Vagina (tissue), 2 donors: ENCODE results near the gene PLD5. TPM values are rescaled to one million over a fixed set of nuclear protein-coding genes. Genes with fewer than 3 reads are reported as not detected.
"Not testable (repeated sequence)": the region's sequence is repeated elsewhere in the genome, so short reads cannot be mapped to it uniquely, and the experiment has no call there.

Experiments
- DNase-seq, 2 donors: peaks; one replicate each; pipeline ENCODE4 v3.0.0-alpha.2; 2017; ENCODE audit errors: extremely low spot score in 2 of 2
- H3K27ac ChIP-seq: fragments of 200-600 bp; sonication (generic); one replicate; pipeline ENCODE4 v1.5.1; 2019
- H3K27me3 ChIP-seq: fragments of 200-600 bp; sonication (generic); one replicate; pipeline ENCODE4 v1.5.1; 2019
- H3K36me3 ChIP-seq, 2 donors: fragments of 200-600 bp; sonication (generic); one replicate each; pipeline ENCODE4 v1.5.1; 2017 to 2019
- H3K4me1 ChIP-seq: fragments of 200-600 bp; sonication (generic); one replicate; pipeline ENCODE4 v1.5.1; 2019
- H3K4me3 ChIP-seq, 2 donors: fragments of 200-600 bp; sonication (generic); 1 replicate in 1 of 2; 2 replicates in 1 of 2; pipeline ENCODE4 v1.5.1; 2016 to 2019
- H3K9me3 ChIP-seq: fragments of 200-600 bp; sonication (generic); one replicate; pipeline ENCODE4 v1.5.1; 2019
- POLR2A ChIP-seq, 2 donors: fragments of 450-650 bp; IDR thresholded peaks; one replicate each; pipeline ENCODE4 v1.6.1; 2017; ENCODE audit warnings: antibody characterized with exemption in 2 of 2, mild to moderate bottlenecking in 2 of 2, moderate library complexity in 2 of 2
- POLR2AphosphoS5 ChIP-seq, 2 donors: sonication (generic); formaldehyde crosslinking; IDR thresholded peaks; one replicate each; pipeline ENCODE4 v1.9.0; 2017; ENCODE audit warnings: antibody characterized with exemption in 2 of 2, mild to moderate bottlenecking in 2 of 2, low read depth in 1 of 2; ENCODE audit not compliant: insufficient read depth in 1 of 2
- intact Hi-C: fragments of 100-400 bp; cut with DNase I; formaldehyde crosslinking; loops from one replicate; pipeline ENCODE4 v1.15.1; 2023
- total RNA-seq: library from RNA; depleted of rRNA; stranded (reverse); fragments of >200 nt; gene quantifications from one replicate; pipeline ENCODE4 v1.2.3, GENCODE V29; 2016
- TF ChIP-seq, protein P1 (sequence below), 3 experiments: fragments of 450-650 bp in 2 of 3; fragments of 200-600 bp in 1 of 3; sonication (generic) in 1 of 3; IDR thresholded peaks; one replicate each; pipeline ENCODE4 v1.5.1; 2017 to 2019; ENCODE audit warnings: antibody characterized with exemption in 3 of 3, mild to moderate bottlenecking in 2 of 3, moderate library complexity in 2 of 3

The PLD5 gene
- total RNA-seq, 1 donor from 2014 or later, result 1.5 TPM

DNA sequence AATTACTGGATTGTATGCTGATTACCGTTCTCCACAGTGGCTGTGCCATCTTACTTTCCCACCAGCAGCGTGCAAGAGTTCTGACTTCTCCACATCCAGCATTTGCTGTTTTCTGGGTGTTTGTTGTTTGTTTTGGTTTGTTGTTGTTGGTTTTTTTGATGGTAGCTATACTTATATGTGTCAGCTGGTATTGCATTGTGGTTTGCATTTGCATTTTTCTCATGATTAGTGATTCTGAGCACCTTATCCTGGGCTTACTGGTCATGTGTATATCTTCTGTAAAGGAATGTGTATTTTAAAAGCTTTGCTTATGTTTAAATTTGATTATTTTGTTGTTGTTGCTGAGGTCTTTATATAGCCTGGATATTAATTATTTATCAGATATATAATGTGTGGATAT, 458.7 kb downstream of the PLD5 start:
- Histone ChIP-seq H3K36me3 (no peaks in the 10 kb centered on the region), H3K27me3 (no peaks in the 10 kb centered on the region), H3K4me1 (no peaks in the 10 kb centered on the region), H3K9me3 (no peaks in the 10 kb centered on the region), H3K27ac (no peak overlapping the region), H3K4me3 (no peak overlapping the region)
- intact Hi-C loops, result no loop called here
- no peak for DNase-seq
- TF ChIP-seq POLR2AphosphoS5 (IDR thresholded peaks at IDR 0.05; ENCODE audit: insufficient read depth in 1 of 2, low read depth in 1 of 2) (no peak), POLR2A (IDR thresholded peaks at IDR 0.05) (no peak)
- TF ChIP-seq, protein P1, sequence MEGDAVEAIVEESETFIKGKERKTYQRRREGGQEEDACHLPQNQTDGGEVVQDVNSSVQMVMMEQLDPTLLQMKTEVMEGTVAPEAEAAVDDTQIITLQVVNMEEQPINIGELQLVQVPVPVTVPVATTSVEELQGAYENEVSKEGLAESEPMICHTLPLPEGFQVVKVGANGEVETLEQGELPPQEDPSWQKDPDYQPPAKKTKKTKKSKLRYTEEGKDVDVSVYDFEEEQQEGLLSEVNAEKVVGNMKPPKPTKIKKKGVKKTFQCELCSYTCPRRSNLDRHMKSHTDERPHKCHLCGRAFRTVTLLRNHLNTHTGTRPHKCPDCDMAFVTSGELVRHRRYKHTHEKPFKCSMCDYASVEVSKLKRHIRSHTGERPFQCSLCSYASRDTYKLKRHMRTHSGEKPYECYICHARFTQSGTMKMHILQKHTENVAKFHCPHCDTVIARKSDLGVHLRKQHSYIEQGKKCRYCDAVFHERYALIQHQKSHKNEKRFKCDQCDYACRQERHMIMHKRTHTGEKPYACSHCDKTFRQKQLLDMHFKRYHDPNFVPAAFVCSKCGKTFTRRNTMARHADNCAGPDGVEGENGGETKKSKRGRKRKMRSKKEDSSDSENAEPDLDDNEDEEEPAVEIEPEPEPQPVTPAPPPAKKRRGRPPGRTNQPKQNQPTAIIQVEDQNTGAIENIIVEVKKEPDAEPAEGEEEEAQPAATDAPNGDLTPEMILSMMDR (IDR thresholded peaks at IDR 0.05), result no peak

DNA sequence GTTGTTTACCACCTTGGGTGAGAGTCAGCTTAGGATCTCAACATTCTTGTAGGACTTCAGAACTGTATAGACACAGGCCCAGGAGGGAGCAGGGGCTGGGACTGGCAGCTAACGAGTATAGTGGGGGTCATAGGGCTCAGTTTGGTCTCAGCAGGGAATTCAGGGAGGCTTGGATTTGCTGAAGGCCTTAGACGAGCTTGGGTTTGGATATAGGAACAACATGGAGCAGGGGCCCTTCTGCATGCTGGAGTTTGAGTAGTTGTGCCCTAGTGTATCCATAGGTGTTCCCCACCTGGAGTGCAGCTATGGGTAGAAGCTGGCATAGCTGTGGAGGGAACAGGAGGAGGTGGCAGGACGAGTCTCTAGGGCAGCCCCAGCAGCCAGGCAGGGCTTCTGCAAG, 462.2 kb downstream of the PLD5 start:
- intact Hi-C loops, result no loop called here
- TF ChIP-seq POLR2A (IDR thresholded peaks at IDR 0.05) (no peak), POLR2AphosphoS5 (IDR thresholded peaks at IDR 0.05; ENCODE audit: insufficient read depth in 1 of 2, low read depth in 1 of 2) (no peak)
- TF ChIP-seq, protein P1 (IDR thresholded peaks at IDR 0.05), result no peak
- DNase-seq, result no peak
- H3K36me3 ChIP-seq, result no peaks in the 10 kb centered on the region
- H3K27me3 ChIP-seq, result no peaks in the 10 kb centered on the region
- no peaks in the 10 kb centered on the region for H3K9me3 ChIP-seq
- no peaks in the 10 kb centered on the region for H3K4me1 ChIP-seq
- H3K27ac ChIP-seq, result no peak overlapping the region
- no peak overlapping the region for H3K4me3 ChIP-seq

DNA sequence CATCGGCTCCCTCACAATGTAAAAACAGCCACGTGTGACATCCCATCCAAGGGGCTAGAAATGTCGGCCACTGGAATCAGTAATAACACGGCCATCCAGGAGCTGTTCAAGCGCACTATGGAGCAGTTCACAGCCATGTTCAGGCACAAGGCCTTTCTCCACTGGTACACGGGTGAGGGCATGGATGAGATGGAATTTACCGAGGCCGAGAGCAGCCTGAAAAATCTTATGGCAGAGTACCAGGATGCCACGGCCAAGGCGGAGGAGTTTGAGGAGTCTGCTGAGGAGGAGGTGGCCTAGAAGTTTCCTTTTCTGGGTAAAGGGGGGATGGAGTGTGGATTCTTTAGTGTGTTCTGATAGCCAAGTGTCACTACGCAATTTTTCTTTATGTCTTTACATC, 464.5 kb downstream of the PLD5 start:
- no peaks in the 10 kb centered on the region for H3K27me3 ChIP-seq
- no peaks in the 10 kb centered on the region for H3K36me3 ChIP-seq
- no peak overlapping the region for H3K4me3 ChIP-seq
- TF ChIP-seq, protein P1 (IDR thresholded peaks at IDR 0.05), result no peak
- TF ChIP-seq POLR2A (IDR thresholded peaks at IDR 0.05) (no peak), POLR2AphosphoS5 (IDR thresholded peaks at IDR 0.05; ENCODE audit: insufficient read depth in 1 of 2, low read depth in 1 of 2) (no peak)
- intact Hi-C loops, result no loop called here
- H3K27ac ChIP-seq, result no peak overlapping the region
- no peaks in the 10 kb centered on the region for H3K9me3 ChIP-seq
- no peaks in the 10 kb centered on the region for H3K4me1 ChIP-seq
- DNase-seq, result no peak

DNA sequence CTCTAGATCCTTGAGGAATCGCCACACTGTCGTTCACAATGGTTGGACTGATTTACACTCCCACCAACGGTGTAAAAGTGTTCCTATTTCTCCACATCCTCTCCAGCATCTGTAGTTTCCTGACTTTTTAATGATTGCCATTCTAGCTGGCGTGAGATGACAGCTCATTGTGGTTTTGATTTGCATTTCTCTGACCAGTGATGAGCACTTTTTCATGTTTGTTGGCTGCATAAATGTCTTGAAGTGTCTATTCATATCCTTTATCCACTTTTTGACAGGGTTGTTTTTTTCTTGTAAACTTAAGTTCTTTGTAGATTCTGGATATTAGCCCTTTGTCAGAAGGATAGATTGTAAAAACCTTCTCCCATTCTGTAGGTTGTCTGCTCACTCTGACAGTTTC, 465.9 kb downstream of the PLD5 start:
- DNase-seq, H3K27me3 ChIP-seq, H3K4me3 ChIP-seq, intact Hi-C loops, H3K9me3 ChIP-seq, H3K36me3 ChIP-seq, H3K4me1 ChIP-seq, H3K27ac ChIP-seq: not testable (repeated sequence)

DNA sequence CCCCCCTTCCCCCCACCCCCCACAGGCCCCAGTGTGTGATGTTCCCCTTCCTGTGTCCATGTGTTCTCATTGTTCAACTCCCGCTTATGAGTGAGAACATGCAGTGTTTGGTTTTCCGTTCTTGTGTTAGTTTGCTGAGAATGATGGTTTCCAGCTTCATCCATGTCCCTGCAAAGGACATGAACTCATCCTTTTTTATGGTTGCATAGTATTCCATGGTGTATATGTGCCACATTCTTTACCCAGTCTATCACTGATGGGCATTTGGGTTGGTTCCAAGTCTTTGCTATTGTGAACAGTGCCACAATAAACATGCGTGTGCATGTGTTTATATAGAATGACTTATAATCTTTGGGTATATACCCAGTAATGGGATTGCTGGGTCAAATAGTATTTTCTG, 466.3 kb downstream of the PLD5 start:
- H3K27me3 ChIP-seq, H3K4me3 ChIP-seq, H3K27ac ChIP-seq, H3K36me3 ChIP-seq, H3K4me1 ChIP-seq, intact Hi-C loops, H3K9me3 ChIP-seq, DNase-seq: not testable (repeated sequence)

DNA sequence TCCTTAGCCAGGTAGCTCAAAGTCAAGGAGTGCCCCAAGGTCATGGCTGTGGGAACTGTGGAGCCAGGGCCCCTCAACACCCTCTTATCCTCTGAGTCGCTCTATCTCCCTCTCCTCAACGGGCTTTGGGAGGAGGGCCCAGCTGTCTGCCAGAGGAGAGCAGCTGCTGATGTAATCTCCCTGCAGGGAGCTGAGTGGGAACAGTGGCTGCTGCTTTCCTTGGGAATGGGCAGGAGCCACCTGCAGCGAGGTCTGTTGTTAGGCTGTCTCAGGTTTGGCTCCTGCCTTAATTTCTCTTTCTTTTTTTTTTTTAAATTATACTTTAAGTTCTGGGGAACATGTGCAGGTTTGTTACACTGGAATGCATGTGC, 466.8 kb downstream of the PLD5 start:
- Histone ChIP-seq H3K4me3 (no peak overlapping the region), H3K9me3 (no peaks in the 10 kb centered on the region), H3K4me1 (no peaks in the 10 kb centered on the region), H3K27ac (no peak overlapping the region), H3K36me3 (no peaks in the 10 kb centered on the region), H3K27me3 (no peaks in the 10 kb centered on the region)
- DNase-seq, result no peak
- TF ChIP-seq POLR2AphosphoS5 (IDR thresholded peaks at IDR 0.05; ENCODE audit: insufficient read depth in 1 of 2, low read depth in 1 of 2) (no peak), POLR2A (IDR thresholded peaks at IDR 0.05) (no peak)
- TF ChIP-seq, protein P1 (IDR thresholded peaks at IDR 0.05), result no peak
- intact Hi-C loops, result no loop called here
